HG03575 (cell line): Measurements from ENCODE around the gene CDH4.

Source experiments
- ATAC-seq: cut with Tn5 transposase; IDR thresholded peaks from one replicate; pipeline ENCODE4 v1.9.1; 2021; ENCODE audit not compliant: unreplicated experiment, insufficient number of reproducible peaks, low FRiP score; ENCODE audit errors: extremely low read depth

The CDH4 gene

DNA sequence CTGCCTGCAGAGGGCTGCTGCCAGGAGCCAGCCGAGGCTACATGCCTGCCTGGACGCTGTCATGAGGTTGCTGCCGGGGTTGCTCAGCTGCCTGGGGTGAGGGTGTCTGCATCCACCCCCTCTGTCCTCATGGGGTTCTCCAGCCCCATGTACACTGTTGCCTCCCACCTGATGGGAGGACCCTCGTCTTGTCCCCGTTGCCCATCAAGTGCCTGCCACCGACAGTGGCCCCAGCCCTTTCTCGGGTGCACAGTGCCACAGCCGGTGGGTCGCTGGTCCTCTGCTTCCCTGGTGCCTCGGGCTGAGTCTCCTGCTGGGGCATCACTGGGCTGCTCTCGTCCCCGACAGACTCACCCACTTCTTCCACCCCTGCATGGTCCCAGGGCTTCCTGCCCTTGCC is 313.7 kb downstream of the CDH4 start:
- no peak for ATAC-seq

DNA sequence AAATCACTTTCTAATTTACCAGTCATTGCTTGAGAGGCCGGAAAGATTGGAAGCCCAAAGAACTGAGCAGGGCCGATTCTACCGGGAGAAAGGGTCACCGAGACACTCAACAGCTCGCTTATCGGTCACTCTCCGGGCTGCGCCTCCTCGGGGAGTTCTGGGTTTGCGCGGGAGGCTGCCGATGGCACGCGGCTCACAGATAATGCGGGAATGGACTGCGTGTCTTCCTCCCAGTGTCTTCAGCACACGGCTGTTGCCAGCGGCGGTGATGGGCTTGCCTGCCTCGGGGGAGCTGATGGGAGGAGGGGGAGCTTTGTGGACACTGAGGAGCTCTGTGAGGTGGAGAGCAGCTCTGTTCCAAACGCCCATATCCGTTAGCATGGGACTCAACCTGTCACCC is 314.6 kb downstream of the CDH4 start:
- ATAC-seq = no peak

DNA sequence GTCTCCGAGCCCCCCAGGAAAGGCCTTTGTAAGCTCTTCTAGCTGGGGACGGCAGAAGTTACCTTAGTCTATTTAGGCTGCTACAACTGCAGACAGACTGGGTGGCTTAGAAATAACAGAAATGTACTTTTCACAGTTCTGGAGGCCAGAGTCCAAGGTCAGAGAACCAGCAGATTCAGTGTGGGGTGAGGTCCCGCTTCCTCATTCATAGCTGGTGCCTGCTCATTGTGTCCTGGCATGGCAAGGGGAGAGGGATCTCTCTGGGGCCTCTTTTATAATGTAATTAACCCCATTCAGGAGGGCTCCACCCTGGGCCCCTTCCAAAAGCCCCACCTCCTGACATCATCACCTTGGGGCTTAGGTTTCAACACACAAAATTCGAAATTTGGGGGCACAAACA is 315.1 kb downstream of the CDH4 start:
- ATAC-seq = no peak

DNA sequence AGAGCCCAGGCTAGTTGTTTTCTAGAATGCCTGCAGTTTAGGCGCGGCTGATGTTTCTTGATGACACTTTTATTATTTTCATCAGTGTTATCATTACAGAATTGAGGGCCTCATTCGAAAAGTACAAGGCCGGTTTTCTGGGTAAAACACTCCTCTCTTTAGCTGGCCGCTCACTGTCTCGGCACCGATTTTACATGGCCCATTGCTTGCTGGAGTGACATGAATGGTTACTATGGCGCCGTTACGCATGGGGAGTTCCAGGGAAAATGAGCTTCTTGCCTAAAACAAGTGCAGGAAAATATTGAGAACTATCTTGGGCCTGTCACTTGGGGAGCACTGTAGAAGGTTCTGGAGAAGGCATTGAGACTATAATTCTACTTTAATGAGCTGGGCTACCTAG is 317.8 kb downstream of the CDH4 start:
- no peak for ATAC-seq

DNA sequence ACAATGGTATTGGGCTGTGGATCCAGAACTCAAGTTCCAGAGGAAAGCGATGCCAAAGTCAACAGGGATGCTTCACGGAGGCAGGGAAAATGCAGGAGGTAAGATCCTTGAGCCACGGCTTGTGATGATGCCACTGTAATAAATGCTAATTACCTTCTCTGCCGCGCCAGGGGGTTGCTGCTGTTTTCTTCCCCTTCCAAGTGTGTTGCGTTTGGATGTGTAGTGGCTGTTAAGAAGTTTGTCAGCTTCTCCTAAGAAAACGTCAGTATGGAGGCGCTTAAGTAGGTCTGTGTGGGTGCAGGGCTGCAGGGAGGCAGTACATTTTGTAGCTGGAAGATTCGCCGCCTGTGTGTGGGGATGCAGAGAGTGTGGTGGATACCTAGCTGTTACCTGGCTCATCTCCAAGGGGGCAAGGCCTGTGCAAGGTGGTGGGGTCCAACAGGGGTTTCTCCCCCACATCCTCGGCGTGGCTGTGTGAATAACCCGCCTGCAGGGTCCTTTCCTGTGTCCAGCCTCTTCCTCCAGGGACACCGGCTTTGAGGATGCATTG is 318.7 kb downstream of the CDH4 start:
- ATAC-seq = no peak

DNA sequence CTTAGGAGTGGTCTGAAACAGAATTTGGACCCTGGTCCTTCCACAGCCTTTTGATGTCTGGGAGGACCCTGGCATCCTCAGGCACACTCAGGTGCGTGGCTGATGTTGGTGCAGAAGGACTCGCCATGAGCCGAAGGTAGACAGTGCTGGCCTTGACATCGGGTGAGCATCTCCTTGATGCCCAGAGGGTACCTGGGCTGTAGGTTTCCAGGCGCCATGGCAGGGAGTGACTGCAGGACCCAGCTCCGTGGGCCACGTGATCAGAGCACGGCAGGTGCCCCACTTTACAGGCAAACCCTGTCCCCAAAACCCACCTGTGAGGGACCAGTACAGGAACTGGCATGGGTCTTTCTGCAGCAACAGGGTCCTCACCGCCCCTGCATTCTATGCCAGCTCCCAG is 319.2 kb downstream of the CDH4 start:
- no peak for ATAC-seq

DNA sequence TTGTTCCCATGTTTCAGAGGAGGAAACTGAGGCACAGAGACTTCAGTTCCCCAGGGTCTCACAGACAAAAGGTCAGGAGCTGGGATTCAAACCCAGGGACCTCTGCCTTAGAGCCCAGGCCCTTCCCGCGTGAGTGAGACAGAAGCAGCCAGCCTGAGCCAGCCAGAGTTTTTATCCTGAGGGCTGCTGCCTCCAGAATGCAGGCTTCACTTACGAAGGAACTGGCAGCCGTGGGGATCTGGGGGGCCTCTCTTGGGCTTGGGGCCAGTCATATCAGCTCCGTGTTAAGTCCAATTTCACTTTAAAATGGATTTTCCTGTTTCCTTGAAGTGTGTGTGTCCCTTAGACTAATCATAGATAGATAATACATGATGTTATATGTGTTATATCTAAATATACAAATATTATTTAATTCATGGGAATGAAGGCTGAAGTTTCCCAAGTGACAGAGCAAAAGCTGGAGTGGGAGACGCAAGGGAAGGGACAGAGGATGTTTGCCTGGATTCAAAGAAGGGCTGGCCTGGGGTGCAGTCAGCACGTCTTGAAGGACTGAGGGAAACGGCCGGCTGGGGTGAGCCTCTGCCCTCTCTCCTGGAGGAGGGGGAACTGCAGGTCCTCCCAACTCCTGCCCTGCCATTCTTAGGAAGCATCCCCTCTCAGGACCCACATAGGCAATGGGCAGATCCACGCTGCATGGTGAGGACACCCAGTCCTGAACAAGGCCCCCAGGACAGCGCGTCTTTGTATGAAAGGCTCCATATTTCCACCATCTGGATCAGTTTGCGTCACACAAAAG is 320.1 kb downstream of the CDH4 start:
- ATAC-seq = no peak

DNA sequence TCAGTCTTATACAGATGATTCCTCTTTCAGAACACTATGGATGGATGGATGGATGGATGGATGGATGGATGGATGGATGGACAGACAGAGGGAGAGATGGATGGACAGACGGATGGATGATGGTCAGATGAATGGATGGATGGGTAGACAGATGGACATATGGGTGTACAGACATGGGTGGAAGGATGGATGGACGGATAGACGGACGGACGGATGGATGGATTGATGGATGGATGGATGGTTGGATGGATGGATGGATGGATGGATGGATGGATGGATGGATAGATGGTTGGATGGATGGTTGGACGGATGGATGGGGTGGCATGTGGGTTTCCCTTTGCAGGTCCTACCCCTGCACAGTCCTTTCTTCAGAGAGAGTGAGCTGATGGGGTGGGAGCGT is 320.7 kb downstream of the CDH4 start:
- ATAC-seq = no peak

DNA sequence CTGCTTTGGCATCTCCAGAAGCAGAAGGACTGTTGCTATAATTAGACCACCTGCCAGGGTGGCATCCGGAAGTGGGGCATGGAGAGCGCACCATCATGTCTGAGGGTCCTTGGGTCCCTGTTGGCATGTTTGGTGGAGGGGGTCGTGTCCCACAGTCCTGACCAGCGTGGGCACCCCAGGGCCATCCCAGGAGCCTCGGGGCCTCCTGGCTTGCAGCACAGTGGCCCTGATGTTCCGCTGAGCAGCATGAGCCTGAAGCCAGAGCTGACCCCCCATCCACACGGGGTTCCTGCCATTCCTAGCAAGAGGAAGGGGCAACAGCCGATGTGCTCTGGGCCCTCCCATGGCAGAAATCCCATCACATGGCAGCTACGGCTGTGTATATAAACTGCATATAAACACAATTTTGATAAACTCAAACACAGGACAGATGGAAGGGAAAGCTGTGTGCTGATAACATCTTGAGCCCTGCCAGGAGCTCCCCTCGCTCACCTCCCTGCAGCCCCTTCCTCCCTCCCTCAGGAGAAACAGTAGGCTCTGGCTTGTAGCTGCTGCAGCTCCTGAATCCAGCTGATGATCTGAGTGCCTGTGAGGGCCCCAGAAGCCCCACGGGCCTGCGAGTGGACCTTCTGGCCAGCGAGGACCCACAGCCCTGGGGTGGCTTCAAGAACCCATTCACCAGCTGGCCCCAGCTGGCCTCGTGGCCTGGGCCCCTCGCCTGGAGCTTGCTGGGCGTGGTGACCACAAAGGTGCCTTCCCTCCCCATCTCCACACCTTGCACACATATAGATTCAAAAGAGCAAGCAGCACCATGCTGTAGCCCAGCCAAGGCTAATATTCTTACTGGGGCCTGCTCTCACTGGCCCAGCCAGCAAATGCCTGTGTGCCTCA is 321.6 kb downstream of the CDH4 start:
- no peak for ATAC-seq

DNA sequence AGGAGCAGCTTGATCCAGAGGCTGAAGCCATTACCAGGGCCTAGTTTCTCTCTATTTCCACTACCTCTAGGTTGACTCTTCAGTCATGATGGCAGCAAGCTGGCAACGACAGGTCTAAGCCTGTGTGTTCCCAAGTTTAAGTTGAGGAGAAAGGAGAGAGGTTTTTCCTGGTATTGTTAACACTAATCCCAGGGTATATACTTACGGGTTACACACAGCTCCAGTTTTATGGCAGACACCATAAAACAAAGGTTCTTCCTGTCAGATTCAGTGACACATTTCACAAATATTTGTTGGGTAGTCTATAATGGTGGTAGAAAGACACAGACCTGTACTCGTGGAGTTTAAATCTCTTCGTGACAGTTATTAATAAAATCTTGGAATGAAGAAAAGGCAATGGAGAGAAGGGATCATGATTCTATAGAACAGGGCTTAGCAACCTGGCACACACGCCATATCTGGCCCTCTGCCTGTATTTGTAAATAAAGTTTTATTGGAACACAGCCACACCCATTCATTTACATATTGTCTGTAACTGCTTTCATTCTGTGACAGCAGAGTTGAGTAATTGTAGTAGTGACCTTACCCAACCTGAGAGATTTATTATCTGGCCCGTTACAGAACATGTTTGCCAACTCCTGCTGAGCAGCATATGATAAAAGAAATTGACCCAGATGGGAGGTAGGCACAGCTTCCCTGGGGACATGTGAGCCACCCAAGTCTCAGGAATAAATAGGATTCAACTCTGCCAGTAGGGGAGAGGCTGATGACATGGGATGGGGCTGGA is 323.3 kb downstream of the CDH4 start:
- ATAC-seq = no peak

DNA sequence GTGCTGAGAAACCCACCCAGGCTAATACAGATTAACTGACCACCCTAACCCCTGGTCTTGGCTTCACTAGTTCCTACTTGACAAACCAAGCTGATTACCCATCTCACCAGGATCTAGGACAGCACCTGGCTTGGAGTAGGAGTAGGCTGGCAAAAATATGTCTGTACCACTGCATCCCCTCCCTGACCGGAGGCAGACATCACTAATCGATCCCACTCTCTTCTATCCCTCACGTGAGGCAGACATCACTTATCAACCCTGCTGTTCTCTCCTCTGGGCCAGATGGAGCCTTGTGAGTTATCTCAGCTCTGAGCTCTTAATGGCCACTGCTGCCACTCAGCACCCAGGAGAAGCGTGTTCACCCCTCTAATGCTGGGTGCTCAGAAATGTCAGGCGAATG is 324.3 kb downstream of the CDH4 start:
- no peak for ATAC-seq

DNA sequence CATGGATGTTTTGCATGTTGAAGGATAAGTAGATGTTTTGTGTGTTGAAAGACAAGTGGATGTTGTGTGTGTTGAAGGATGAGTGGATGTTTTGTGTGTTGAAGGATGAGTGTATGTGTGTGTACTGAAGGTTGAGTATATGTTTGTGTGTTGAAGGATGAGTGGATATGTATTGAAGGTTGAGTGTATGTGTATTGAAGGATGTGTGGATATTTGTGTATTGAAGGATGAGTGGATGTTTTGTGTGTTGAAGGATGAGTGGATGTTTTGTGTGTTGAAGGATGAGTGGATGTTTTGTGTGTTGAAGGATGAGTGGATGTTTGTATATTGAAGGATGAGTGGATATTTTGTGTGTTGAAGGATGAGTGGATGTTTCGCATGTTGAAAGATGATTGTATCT is 325.0 kb downstream of the CDH4 start:
- ATAC-seq = no peak

DNA sequence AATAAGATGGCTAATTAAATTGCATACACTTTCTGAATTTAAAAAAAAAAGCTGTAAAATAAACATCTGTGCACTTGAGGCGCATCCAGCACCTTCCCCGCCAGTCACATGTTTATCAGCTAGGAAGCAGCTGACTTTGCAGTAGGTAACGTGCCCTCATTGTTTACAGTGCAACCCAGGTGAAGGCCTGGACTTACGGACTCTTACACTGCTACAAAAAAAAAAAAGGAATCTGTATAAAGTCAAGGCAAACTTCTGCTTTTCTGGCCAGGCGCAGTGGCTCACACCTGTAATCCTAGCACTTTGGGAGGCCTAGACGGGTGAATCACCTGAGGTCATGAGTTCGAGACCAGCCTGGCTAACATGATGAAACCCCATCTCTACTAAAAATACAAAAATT is 327.8 kb downstream of the CDH4 start:
- no peak for ATAC-seq

DNA sequence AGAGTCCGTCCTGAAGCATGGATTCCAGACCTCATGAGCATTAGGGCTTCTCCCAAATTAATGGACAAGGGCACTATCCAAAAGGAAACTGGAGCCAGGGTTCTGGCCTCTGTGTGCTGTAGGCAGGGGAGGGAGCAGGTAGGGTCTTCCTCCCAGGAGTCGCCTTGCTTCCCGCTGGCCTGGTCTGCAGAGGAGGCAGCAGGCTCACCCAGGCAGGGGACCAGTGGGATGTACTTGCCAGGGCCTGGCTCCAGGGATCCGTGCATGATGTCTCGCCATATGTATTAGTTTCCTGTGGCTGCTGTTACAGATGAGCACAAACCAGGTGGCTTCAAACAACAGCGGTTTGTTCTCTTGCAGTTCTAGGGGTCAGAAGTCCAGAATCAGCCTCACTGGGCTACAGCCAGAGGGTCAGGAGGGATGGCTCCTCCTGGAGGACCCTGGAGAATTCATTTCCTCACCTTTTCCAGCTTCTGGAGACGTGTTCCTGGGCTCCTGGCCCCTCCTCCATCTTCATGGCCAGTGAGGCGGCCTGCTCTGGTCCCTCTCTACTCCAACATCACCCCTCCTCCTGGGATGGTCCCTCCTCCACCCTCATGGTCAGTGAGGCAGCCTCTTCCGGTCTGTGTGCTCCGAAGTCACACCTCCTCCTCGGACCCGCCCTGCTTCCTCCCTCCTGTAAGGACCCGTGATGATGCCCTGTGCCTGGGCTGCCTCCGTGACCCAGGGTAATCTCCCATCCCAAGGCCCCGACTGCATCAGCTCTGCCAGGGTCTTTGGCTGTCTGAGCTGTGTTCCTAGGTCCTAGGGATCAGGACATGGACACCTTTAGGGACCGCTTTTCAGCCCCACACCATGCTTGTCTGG is 329.1 kb downstream of the CDH4 start:
- ATAC-seq = no peak

DNA sequence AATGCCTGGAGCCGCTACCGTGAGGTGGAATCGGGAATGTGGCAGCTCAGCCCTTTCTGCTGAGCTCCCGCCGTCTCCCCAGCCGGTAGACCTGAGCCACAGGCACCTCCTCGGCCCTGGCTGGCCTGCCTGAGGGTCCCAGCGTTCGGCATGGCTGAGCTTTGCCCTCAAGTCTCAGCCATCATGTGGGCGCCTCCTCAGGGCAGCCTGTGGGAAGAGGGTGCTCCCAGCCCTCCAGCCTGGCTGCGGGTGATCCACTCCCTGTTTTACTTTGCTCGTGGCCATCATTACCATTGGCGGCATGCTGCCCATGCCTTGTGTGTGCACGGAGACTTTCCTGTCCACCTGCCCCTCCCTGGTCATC is 329.7 kb downstream of the CDH4 start:
- ATAC-seq = no peak

DNA sequence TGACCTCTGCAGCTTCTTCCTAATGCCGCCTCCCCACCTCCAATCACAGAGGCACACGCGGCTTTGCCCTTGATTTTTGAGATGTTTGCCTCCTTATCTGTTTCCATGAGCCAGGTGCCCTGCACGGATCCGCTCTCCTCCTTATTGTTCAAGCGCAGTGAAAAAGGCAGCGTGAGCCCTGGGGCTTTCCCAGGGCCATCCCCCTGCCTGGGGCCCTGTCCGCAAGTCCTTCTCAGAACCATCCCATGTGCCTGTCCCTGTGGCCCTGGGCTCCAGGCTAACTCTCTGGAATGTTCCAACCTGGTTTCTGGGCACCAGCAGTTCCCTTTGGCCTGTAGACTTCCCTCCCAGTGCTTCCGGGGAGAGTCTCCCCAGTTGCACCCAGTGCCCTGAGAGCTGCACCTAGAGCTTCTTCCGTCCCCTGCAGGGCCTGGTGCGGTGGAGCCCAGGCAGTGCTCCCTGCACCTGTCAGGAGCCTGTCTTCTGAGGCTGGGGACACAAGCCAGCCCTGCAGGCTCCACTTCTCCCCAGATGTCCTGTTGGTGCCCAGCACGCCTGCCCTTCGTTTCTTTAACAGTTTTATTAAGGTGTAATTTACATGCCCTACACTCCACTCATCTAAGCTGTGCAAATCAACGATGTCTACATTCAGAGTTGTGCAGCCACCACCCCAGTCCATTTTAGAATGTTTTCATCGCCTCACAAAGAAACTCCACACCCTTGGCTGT is 330.3 kb downstream of the CDH4 start:
- no peak for ATAC-seq

DNA sequence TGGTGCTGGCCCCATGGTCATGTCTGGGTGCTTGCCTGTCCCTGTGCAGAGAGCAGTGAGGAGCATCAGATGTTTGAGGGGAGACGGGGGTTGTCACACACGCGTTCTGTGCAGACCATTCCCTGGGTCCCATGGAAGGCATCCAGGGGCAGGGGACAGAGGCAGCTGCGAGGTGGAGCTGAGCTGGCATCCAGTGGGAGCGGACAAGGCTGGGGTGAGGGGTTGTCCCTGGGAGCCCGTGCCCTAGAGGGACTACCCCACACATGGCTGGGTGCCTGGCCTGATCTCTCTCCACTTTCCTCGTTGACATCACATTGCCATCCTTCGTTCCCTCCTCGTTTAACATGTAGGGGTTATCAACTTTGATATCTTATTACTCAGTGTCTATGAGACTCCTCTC is 331.3 kb downstream of the CDH4 start:
- ATAC-seq = no peak

DNA sequence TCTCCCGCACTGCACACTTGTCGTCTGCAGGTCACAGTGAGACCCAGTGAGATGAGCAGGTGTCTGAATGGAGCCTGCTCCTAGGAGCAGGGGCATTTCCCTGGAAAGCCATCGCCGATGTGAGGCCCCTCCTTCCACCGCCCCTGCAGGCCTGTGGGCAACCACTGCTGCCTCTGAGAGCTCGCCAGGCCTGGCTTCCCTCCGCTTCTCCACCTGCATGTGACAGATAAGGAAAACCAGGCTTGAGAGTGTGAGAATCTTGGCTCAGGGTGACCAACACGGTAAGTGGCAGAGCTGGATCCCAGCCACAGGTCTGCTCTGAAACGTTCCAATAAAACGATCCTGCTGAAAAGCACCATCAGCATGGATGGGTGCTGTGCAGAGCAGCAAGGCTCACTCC is 332.8 kb downstream of the CDH4 start:
- no peak for ATAC-seq
